Keratinocyte (primary cell): ENCODE results near the gene IL15.

Experiments used
- CTCF ChIP-seq, 3 experiments: IDR thresholded peaks in 1 of 3; conservative IDR thresholded peaks in 1 of 3; optimal IDR thresholded peaks in 1 of 3; 2 replicates in 2 of 3; 3 replicates in 1 of 3; pipeline versions ENCODE3 to v1.5.1; 2011; ENCODE audit warnings: low read length in 3 of 3, mild to moderate bottlenecking in 3 of 3, moderate library complexity in 2 of 3, control low read depth in 1 of 3, inconsistent platforms in 1 of 3; ENCODE audit not compliant: insufficient read depth in 2 of 3; ENCODE audit errors: extremely low read depth in 1 of 3
- EZH2 ChIP-seq: IDR thresholded peaks from one replicate; pipeline ENCODE4 v1.6.1; 2012; ENCODE audit warnings: inconsistent platforms, mild to moderate bottlenecking, low read length, moderate library complexity

GRCh38 chr4:141686146-141686775, 49.9 kb downstream of the IL15 start:
- TF ChIP-seq EZH2 = no peak
- no peak for TF ChIP-seq CTCF (optimal IDR thresholded peaks at IDR 0.05 in 1 of 3, IDR thresholded peaks at IDR 0.05 in 1 of 3, conservative IDR thresholded peaks at IDR 0.05 in 1 of 3; ENCODE audit: extremely low read depth in 1 of 3, insufficient read depth in 2 of 3, low read length in 3 of 3)
